Breast epithelium (tissue), 4 donors: ENCODE results near the gene PRKAR1B. TPM values are rescaled to one million over a fixed set of nuclear protein-coding genes. Genes with fewer than 3 reads are reported as not detected.

Source experiments
- DNase-seq, 2 donors: peaks; one replicate each; pipeline ENCODE4 v3.0.0-alpha.2; 2019; ENCODE audit warnings: low spot score in 2 of 2
- H3K27ac ChIP-seq, 2 donors: fragments of 200-600 bp; sonication (generic) in 1 of 2; one replicate each; pipeline ENCODE4 v1.5.1; 2016 to 2019; ENCODE audit warnings: mild to moderate bottlenecking in 1 of 2
- H3K27me3 ChIP-seq, 2 donors: fragments of 200-600 bp; sonication (generic) in 1 of 2; one replicate each; pipeline versions ENCODE4 v1.5.1 to v1.6.0; 2017 to 2019; ENCODE audit warnings: control low read depth in 1 of 2, mild to moderate bottlenecking in 1 of 2
- H3K36me3 ChIP-seq: fragments of 200-600 bp; one replicate; pipeline ENCODE4 v1.5.1; 2019
- H3K4me1 ChIP-seq, 2 donors: fragments of 200-600 bp; sonication (generic); one replicate each; pipeline ENCODE4 v1.5.1; 2016 to 2019; ENCODE audit warnings: control low read depth in 1 of 2
- H3K4me3 ChIP-seq, 3 donors: fragments of 200-600 bp; sonication (generic); 1 replicate in 2 of 3; 2 replicates in 1 of 3; pipeline ENCODE4 v1.5.1; 2016 to 2019; ENCODE audit warnings: mild to moderate bottlenecking in 3 of 3, moderate library complexity in 2 of 3
- H3K9me3 ChIP-seq, 2 donors: fragments of 200-600 bp; sonication (generic) in 1 of 2; one replicate each; pipeline ENCODE4 v1.5.1; 2016 to 2019; ENCODE audit warnings: control low read depth in 1 of 2
- POLR2A ChIP-seq: fragments of 450-650 bp; IDR thresholded peaks from one replicate; pipeline ENCODE4 v1.6.1; 2016; ENCODE audit warnings: antibody characterized with exemption, mild to moderate bottlenecking, moderate library complexity
- POLR2AphosphoS5 ChIP-seq, 3 donors: sonication (generic); formaldehyde crosslinking; IDR thresholded peaks; one replicate each; pipeline ENCODE4 v1.6.1; 2017; ENCODE audit warnings: antibody characterized with exemption in 3 of 3
- intact Hi-C: fragments of 100-400 bp; cut with DNase I; formaldehyde crosslinking; loops from one replicate; pipeline ENCODE4 v1.15.1; 2023; ENCODE audit warnings: low total_unique reads
- total RNA-seq, 3 donors: library from RNA; depleted of rRNA; stranded (reverse); fragments of >200 nt; gene quantifications; one replicate each; pipeline ENCODE4 v1.1.0, GENCODE V29; 2016
- TF ChIP-seq, protein P1 (sequence below), 3 donors: fragments of 450-650 bp; IDR thresholded peaks; one replicate each; pipeline ENCODE4 v1.5.1; 2016 to 2017; ENCODE audit warnings: antibody characterized with exemption in 3 of 3, mild to moderate bottlenecking in 3 of 3, moderate library complexity in 3 of 3

PRKAR1B gene
- total RNA-seq, 3 donors from 2014 or later: 3.7 to 10.5 (median 7.9) TPM

DNA sequence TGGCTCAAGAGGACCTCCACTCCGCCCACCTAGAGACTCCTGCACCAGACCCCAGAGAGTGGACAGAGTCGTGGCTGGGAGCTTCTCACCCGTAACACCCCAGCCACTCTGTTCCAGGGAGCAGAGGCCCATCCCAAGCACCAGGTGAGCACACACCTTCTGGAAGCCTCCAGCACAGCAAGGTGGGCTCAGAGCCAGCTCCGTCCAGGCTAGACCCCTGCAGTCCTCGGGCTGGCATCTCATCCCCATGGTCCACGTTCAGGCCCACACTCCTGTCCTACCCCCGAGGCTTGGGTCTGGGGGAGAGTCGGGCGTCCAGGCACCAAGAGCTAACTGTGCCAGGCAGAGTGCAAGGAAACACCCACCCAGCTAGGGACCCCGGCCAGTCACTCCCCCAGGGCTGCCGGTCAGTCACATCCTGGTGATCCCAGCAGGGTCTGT, 220.7 kb downstream of the PRKAR1B start:
- intact Hi-C loops: loop anchor here (5.0 kb wide), 1 partner anchor 169 kb away; no protein-coding TSS in a partner anchor
- H3K9me3 ChIP-seq: no peaks in the 10 kb centered on the region
- H3K4me3 ChIP-seq: no peak overlapping the region
- H3K27me3 ChIP-seq: no peaks in the 10 kb centered on the region
- DNase-seq: no peak
- peak overlapping the region; percentile 33 to 35 for H3K27ac ChIP-seq
- TF ChIP-seq POLR2A: no peak
- TF ChIP-seq, protein P1, sequence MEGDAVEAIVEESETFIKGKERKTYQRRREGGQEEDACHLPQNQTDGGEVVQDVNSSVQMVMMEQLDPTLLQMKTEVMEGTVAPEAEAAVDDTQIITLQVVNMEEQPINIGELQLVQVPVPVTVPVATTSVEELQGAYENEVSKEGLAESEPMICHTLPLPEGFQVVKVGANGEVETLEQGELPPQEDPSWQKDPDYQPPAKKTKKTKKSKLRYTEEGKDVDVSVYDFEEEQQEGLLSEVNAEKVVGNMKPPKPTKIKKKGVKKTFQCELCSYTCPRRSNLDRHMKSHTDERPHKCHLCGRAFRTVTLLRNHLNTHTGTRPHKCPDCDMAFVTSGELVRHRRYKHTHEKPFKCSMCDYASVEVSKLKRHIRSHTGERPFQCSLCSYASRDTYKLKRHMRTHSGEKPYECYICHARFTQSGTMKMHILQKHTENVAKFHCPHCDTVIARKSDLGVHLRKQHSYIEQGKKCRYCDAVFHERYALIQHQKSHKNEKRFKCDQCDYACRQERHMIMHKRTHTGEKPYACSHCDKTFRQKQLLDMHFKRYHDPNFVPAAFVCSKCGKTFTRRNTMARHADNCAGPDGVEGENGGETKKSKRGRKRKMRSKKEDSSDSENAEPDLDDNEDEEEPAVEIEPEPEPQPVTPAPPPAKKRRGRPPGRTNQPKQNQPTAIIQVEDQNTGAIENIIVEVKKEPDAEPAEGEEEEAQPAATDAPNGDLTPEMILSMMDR (IDR thresholded peaks at IDR 0.05): no peak
- TF ChIP-seq POLR2AphosphoS5 (IDR thresholded peaks at IDR 0.05): no peak
- H3K36me3 ChIP-seq: no peaks in the 10 kb centered on the region
- H3K4me1 ChIP-seq: no peaks in the 10 kb centered on the region

DNA sequence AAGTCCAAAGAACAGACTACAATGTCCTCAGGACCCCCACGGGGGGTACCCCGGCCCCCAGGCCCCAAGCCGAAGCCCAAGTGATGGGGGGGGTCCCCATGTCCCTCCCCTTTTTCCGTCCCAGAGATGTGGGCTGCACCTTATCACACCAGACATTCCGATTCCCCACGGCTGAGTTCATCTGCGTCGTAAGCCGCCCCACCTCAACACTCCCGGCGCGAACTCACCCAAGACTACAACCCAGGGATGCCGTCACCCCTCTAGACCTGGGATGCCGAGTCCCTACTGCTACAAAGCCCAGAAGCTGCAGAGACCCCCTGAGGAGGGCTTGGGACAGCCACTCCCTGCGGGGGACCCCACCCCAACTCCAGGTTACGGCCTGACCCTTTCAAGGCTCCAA, 221.9 kb downstream of the PRKAR1B start:
- DNase-seq: no peak
- TF ChIP-seq POLR2A: no peak
- TF ChIP-seq, protein P1 (IDR thresholded peaks at IDR 0.05): no peak
- no peak for TF ChIP-seq POLR2AphosphoS5 (IDR thresholded peaks at IDR 0.05)
- Histone ChIP-seq H3K4me3 (no peak overlapping the region), H3K9me3 (no peaks in the 10 kb centered on the region), H3K4me1 (no peaks in the 10 kb centered on the region), H3K36me3 (no peaks in the 10 kb centered on the region), H3K27ac (peak overlapping the region; percentile 54 to 57), H3K27me3 (no peaks in the 10 kb centered on the region)
- intact Hi-C loops: loop anchor here (5.0 kb wide), 1 partner anchor 168 kb away; no protein-coding TSS in a partner anchor

- DNase-seq: no peak
- H3K9me3 ChIP-seq: no peaks in the 10 kb centered on the region
- H3K4me1 ChIP-seq: no peaks in the 10 kb centered on the region
- H3K4me3 ChIP-seq: no peak overlapping the region
- TF ChIP-seq, protein P1 (IDR thresholded peaks at IDR 0.05): no peak
- TF ChIP-seq POLR2A (no peak), POLR2AphosphoS5 (IDR thresholded peaks at IDR 0.05) (no peak)
- intact Hi-C loops: loop anchor here (5.0 kb wide), 1 partner anchor 167 kb away; no protein-coding TSS in a partner anchor
- no peaks in the 10 kb centered on the region for H3K27me3 ChIP-seq
- H3K27ac ChIP-seq: peak overlapping the region; percentile 30 to 54
- no peaks in the 10 kb centered on the region for H3K36me3 ChIP-seq
These were observed 222.6 kb downstream of the PRKAR1B start for GRCh38 chr7:504221-505111.

DNA sequence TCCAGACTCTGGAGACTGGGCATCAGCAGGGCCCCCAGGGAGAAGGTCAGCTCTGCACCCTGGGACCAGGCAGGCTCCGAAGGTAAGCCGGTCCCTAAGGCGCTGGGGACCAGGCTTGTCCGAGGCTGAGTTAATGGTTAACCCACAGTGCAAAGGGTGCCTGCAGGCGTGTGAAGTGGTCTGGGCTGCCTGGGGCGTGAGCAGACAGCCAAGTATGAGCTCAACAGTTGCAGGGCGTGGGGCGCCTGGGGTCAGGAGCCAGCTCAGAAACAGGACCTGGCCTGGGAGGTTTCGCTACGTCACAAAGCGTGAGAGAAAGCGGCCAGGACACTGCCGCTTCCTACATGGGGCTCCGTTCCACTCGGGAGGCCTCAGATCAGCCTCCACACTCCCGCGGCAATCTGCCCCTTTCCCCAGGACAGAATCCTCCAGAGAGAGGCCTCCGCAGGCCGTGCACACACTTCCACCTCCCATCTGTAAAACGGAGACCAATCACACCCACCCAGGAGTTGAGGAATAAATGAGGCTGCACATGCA, 223.4 kb downstream of the PRKAR1B start:
- H3K36me3 ChIP-seq: no peaks in the 10 kb centered on the region
- TF ChIP-seq POLR2A: no peak
- TF ChIP-seq, protein P1 (IDR thresholded peaks at IDR 0.05): no peak
- TF ChIP-seq POLR2AphosphoS5 (IDR thresholded peaks at IDR 0.05): no peak
- no peak for DNase-seq
- peak overlapping the region; percentile 30 to 54 for H3K27ac ChIP-seq
- H3K4me1 ChIP-seq: no peaks in the 10 kb centered on the region
- no peaks in the 10 kb centered on the region for H3K27me3 ChIP-seq
- peak overlapping the region in 1 of 3 donors; percentile 9 for H3K4me3 ChIP-seq
- intact Hi-C loops: no loop called here
- H3K9me3 ChIP-seq: no peaks in the 10 kb centered on the region

GRCh38 chr7:502296-502695, 224.8 kb downstream of the PRKAR1B start:
- no peaks in the 10 kb centered on the region for H3K27me3 ChIP-seq
- intact Hi-C loops: no loop called here
- no peaks in the 10 kb centered on the region for H3K4me1 ChIP-seq
- H3K4me3 ChIP-seq: no peak overlapping the region
- no peaks in the 10 kb centered on the region for H3K9me3 ChIP-seq
- no peaks in the 10 kb centered on the region for H3K36me3 ChIP-seq
- peak overlapping the region in 1 of 2 donors; percentile 35 for H3K27ac ChIP-seq
- TF ChIP-seq, protein P1 (IDR thresholded peaks at IDR 0.05): no peak
- no peak for TF ChIP-seq POLR2AphosphoS5 (IDR thresholded peaks at IDR 0.05)
- no peak for TF ChIP-seq POLR2A
- no peak for DNase-seq
